Mucosa of descending colon (tissue), 3 donors: ENCODE measurements around the gene FGF8. TPM values are rescaled to one million over a fixed set of nuclear protein-coding genes. Genes with fewer than 3 reads are reported as not detected.

Experiments
- ATAC-seq: fragments of 200-7000 bp; cut with Tn5 transposase; one replicate; pipeline ENCODE4 v1.9.1; 2020; ENCODE audit warnings: mild to moderate bottlenecking, moderate library complexity
- DNase-seq, 3 donors: peaks; one replicate each; pipeline ENCODE4 v3.0.0-alpha.2; 2020
- H3K36me3 ChIP-seq: fragments of 200-600 bp; one replicate; pipeline ENCODE4 v1.8.0; 2021; ENCODE audit warnings: low read depth, mild to moderate bottlenecking
- H3K4me1 ChIP-seq: fragments of 200-600 bp; one replicate; pipeline ENCODE4 v1.8.0; 2021; ENCODE audit warnings: low read depth, mild to moderate bottlenecking
- H3K4me3 ChIP-seq: fragments of 200-600 bp; one replicate; pipeline ENCODE4 v1.8.0; 2021; ENCODE audit warnings: mild to moderate bottlenecking
- H3K9me3 ChIP-seq: fragments of 200-600 bp; one replicate; pipeline ENCODE4 v1.8.0; 2021; ENCODE audit warnings: mild to moderate bottlenecking
- intact Hi-C, 2 donors: fragments of 100-400 bp; cut with DNase I in 1 of 2; cut with micrococcal nuclease in 1 of 2; formaldehyde crosslinking; loops; one replicate each; pipeline versions ENCODE4 v1.11.0 to v1.11.1; 2022; cut with DNase I, micrococcal nuclease
- total RNA-seq, 3 donors: library from RNA; stranded (reverse); fragmentation: NEBNext Ultra II Directional in 2 of 3; extraction: Animal tissue kit (Norgen Biotek cat#: 25700) in 2 of 3; gene quantifications; one replicate each; pipeline versions ENCODE4 v1.2.1 to v1.2.4, GENCODE V29; 2021 to 2023
- TF ChIP-seq, protein P1 (sequence below): fragments of 200-600 bp; IDR thresholded peaks from one replicate; pipeline ENCODE4 v1.8.0; 2022; ENCODE audit warnings: antibody characterized with exemption, mild to moderate bottlenecking
- donor health status: DM: no; HTN: no; CAD: no; lungs with moderate emphysema.
- donor health status: DM: no; HTN: no; CAD: no.
- donor health status: DM: no; HTN: yes; CAD: no.

Gene FGF8
- total RNA-seq, 3 donors from 2014 or later = not detected

DNA sequence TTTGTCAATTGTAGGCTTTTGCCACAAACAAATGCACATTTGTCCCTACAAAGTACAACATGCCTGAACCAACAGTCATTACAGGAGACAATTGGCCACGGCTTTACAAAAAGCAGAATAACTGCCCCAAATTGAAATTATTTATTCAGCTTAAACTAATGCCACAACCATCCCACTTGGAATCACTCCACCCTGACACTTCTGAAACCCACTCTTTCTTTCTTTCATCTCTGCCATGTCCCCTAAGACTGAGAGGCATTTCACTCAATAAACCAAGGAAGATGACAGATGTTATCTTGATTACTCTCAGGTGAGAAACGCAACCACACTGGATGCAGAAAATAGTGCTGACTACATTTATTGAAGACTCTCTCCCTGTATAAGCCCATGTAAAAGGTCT, 9.9 kb upstream of the FGF8 start:
- H3K4me1 ChIP-seq = peaks cover 17% of the 10 kb centered on the region
- intact Hi-C loops = no loop called here
- ATAC-seq = no peak
- peaks cover 15% of the 10 kb centered on the region for H3K36me3 ChIP-seq
- no peak overlapping the region for H3K4me3 ChIP-seq
- H3K9me3 ChIP-seq = no peaks in the 10 kb centered on the region
- DNase-seq = no peak
- TF ChIP-seq, protein P1, sequence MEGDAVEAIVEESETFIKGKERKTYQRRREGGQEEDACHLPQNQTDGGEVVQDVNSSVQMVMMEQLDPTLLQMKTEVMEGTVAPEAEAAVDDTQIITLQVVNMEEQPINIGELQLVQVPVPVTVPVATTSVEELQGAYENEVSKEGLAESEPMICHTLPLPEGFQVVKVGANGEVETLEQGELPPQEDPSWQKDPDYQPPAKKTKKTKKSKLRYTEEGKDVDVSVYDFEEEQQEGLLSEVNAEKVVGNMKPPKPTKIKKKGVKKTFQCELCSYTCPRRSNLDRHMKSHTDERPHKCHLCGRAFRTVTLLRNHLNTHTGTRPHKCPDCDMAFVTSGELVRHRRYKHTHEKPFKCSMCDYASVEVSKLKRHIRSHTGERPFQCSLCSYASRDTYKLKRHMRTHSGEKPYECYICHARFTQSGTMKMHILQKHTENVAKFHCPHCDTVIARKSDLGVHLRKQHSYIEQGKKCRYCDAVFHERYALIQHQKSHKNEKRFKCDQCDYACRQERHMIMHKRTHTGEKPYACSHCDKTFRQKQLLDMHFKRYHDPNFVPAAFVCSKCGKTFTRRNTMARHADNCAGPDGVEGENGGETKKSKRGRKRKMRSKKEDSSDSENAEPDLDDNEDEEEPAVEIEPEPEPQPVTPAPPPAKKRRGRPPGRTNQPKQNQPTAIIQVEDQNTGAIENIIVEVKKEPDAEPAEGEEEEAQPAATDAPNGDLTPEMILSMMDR = no peak

DNA sequence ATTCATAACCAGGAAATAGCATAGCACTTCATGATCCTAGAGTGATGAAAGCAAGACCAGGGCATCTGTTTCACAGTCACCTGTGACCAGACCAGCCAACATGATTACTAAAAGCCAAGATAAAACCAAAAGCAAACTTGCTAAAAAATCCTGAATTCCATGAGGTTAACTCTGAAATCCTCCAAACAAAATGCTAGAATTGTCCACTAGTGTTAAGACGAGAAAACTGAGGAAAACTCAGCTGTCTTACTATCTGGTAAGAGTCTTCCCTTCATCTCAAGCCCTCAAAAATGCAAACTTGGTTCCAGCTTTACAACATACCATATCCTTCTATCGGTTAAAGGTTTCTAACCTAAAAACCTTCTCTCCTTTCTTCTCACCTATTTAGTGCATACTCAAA, 8.6 kb upstream of the FGF8 start:
- no peaks in the 10 kb centered on the region for H3K9me3 ChIP-seq
- no peak for ATAC-seq
- H3K36me3 ChIP-seq = peaks cover 5% of the 10 kb centered on the region
- H3K4me3 ChIP-seq = no peak overlapping the region
- DNase-seq = no peak
- intact Hi-C loops = loop anchor here in 1 of 2 donors (5.0 kb wide), 1 partner anchor 187 kb away; no protein-coding TSS in a partner anchor
- peaks cover 26% of the 10 kb centered on the region for H3K4me1 ChIP-seq
- TF ChIP-seq, protein P1 = no peak

DNA sequence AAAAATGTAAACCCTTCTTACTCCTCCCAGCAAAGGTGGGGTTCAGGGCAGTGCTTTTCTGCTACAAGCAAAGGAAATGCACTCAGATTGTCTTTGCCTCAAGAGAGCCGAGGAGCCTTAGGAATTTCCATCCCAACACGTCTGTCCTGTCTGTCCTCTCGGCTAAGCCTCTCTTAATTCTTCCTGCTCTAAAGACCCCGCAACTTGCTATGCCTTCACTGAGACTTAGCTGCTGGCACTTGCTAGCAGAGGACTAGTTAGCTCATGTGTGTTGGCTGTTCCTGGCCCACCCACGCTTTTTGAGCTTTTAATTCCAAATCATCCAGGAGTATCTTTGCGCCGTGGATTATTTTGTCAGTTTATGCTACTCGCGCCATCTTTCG, 7.8 kb upstream of the FGF8 start:
- Histone ChIP-seq H3K9me3 (no peaks in the 10 kb centered on the region), H3K4me3 (no peak overlapping the region), H3K36me3 (peaks cover 4% of the 10 kb centered on the region), H3K4me1 (peaks cover 34% of the 10 kb centered on the region)
- DNase-seq (no peak), ATAC-seq (no peak)
- intact Hi-C loops = loop anchor here in 1 of 2 donors (5.0 kb wide), 1 partner anchor 186 kb away; no protein-coding TSS in a partner anchor
- TF ChIP-seq, protein P1 = no peak

DNA sequence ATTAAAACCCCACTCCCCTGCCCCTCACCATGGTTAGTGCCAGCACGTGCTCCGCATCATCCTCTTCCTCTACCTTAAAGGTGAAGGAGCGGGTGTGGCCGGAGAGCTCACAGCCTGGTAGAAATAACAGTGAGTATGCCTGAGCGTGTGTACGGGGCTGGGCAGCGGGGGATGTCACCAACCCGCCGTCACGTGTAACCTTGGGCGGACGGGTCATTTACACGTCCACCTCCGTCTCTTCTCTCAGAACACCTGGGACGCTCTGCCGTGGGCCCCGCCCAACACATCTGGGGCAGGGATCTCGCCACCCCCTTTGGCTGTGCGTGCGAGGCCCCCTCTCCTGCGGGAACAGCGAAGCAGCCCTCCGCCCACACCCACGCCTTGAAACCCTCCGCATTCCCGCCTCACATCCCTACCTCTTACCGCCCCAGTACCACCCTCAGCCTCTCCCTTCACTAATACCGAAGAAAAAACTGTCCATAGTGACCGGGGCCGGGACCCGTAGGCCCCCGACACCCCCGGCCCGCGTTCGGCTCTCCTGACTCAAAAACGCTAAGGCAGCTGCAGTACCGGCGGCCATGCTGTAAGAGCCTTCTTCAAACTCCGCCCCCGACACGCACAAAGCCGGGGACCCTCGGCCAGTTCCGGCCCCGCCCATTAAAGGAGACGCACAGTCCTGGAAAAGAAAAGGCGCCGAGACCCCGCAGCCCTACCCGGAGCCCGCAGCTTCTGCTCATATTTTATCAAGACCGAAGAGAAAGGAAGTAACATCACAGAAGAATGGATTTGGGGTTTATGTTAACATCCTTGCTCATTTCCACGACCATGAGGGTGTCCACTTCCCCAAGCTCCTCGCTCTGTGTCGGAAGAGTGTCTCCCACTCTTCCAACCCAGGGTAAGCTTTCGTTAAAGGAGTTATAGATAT, 7.2 kb upstream of the FGF8 start, which contains the start of gene NPM3:
Gene NPM3 (minus strand): TSS at position 636 of the 925 bp plus-strand sequence. CDS start 56 bp downstream, at position 580.
- intact Hi-C loops = loop anchor here in 1 of 2 donors (5.0 kb wide), 1 partner anchor 186 kb away; no protein-coding TSS in a partner anchor
- TF ChIP-seq, protein P1 = no peak
- H3K9me3 ChIP-seq = no peaks in the 10 kb centered on the region
- peaks cover 4% of the 10 kb centered on the region for H3K36me3 ChIP-seq
- peak; percentile 85 to 92 (median 90) for DNase-seq
- peak within 1 kb of the TSS; percentile 33 for H3K4me3 ChIP-seq
- ATAC-seq = peak; percentile 65
- peaks cover 39% of the 10 kb centered on the region for H3K4me1 ChIP-seq

DNA sequence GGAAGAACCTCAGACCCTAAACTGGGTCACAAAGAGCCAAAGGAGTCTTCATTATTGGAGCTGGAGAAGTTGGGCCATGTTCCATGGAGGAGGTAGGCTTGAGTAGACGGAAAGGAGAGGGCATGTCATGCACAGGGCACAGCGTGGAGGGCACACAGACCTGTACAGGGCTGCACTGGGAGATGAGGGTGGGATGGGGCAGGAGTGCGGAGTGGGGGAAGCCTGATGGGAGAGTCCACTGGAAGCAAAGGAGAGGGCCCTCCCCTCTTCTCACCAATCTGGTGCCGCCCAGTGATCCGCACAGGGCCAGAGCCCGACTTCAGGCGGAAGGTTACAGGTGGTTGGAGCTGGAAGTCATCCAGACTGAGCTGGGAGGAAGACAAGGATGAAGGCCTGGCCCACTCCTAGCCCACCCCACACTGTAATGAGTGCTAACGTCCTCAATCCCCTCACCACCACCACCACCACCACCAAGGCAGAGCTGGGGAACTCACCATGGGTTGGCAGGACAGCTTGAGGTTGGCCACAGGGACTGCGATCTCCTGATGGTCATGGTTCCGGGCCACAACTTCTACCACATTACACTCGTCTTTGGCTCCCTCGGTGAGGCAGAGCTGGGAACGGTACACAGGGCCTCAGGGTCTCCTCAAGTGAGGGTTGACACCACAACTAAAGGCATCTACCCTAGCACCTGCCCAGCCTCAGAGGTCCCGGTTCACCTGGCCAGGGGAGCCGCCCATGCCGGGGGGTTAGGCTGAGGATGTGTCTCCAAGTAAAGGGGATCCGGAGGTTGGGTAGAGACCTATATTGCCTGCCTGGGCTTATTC, 6.3 kb upstream of the FGF8 start:
- peaks cover 42% of the 10 kb centered on the region for H3K4me1 ChIP-seq
- no peak overlapping the region for H3K4me3 ChIP-seq
- H3K36me3 ChIP-seq = peaks cover 4% of the 10 kb centered on the region
- TF ChIP-seq, protein P1 = no peak
- peak in 1 of 3 donors; percentile 19 for DNase-seq
- ATAC-seq = no peak
- H3K9me3 ChIP-seq = no peaks in the 10 kb centered on the region
- intact Hi-C loops = loop anchor here in 1 of 2 donors (5.0 kb wide), 1 partner anchor 185 kb away; no protein-coding TSS in a partner anchor
